DMS 273 treated with DMSO at 0.1 percent for 48 hours (cell line): ENCODE data around the gene C7orf33.

Experiments
- DNase-seq: peaks from one replicate; lab custom pipeline; 2025; lab: John Stamatoyannopoulos, UW

C7orf33 gene

GRCh38 chr7:148626828-148627227 lies 36.3 kb downstream of the C7orf33 start:
- no peak for DNase-seq

- DNase-seq = no peak
Measured at GRCh38 chr7:148628011-148628410, 37.4 kb downstream of the C7orf33 start.

GRCh38 chr7:148630078-148630477 lies 39.5 kb downstream of the C7orf33 start:
- no peak for DNase-seq

DNA sequence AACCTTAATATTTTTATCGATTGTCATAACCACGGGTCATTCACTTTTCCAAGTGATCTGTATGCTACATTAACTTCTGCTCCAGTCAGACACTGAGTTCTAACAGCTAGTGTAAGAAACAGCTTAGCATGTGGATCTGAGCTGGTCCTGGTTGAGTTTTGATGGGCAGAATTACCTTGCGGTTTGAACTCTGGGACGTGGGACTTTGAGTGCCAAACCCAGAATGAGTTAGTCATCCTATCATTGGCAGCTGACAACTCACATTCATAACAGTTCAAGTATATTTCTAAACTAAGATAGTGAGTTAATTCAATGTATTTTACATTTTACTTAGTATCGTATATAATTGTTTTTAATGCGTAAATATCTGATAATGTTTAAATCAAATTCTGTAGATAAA lies 43.2 kb downstream of the C7orf33 start:
- no peak for DNase-seq

GRCh38 chr7:148637094-148637493 lies 46.5 kb downstream of the C7orf33 start:
- no peak for DNase-seq

DNA sequence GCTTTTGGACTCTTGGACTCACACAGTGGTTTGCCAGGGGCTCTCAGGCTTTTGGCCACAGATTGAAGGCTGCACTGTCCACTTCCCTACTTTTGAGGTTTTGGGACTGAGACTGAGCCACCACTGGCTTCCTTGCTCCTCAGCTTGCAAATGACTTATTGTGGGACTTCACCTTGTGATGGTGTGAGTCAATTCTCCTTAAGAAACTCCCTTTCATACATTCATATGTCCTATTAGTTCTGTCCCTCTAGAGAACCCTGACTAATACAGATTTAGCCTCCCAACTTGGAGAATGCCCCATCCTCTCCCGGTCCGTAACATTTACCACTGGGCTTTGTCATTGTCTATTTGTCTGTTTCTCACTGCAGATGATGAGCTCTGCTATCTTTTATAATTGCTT lies 55.3 kb downstream of the C7orf33 start:
- DNase-seq = no peak

DNA sequence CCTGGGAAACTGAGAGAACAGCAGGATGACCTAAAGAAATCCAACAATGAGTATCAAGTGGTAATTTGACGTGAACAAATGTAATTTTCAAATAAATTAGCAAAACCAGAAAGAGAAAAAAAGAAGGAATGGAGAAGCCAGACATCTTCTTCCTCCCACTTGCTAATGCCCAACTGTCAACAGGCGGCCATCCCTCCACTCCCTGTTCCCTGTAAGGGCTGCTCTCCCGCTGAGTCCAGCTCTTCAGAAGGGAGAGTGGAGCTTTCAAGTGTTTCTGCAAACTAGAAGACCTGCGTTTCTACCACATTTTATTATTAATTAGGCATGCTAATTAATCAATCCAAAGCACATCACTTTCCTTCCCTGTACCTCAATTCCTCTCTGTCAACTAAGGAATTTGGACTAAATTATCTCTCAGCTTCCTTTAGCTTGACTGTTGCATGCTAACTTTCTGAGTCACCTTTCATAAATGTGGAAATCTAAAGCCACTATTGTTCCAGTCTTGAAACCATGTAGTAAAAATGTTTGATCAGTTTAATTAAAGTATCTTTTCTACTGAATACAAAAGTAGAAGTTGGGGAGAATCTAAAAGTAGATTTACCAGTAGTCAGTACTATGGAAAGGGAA lies 59.8 kb downstream of the C7orf33 start:
- no peak for DNase-seq

DNA sequence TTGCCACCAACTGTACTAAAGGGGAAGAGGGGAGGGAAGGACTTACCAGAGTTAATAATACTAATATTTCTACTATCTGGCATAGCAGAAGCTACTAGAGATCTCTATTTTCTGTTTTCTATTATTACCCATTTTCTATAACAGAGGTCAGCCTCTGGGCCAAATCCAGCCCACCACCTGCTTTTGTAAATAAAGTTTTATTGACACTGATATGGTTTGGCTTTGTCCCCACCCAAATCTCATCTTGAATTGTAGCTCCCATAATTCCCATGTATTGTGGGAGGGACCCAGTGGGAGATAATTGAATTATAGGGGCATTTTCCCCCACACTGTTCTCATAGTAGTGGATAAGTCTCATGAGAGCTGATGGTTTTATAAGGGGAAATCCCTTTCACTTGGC lies 62.2 kb downstream of the C7orf33 start:
- no peak for DNase-seq

DNA sequence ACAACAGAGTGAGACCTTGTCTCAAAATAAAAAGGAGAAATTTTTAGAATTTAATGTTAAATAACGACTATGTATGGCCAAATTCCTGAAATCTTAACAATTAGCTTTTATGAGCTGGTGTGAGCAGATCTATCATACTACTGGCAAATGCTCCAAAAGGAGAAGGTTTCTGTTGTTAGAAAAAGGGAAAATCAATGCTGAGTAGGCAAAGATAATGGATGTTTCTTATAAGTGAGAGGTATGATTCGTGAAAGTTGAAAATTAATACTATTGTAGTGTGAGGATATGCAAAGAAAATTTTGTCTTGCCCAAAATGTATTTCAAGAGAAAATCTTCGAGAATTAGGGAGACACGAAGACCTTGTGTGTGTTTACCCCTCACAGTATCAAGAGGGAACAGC lies 67.4 kb downstream of the C7orf33 start:
- no peak for DNase-seq

GRCh38 chr7:148661471-148661870 lies 70.9 kb downstream of the C7orf33 start:
- DNase-seq = no peak

- DNase-seq = no peak
Measured at GRCh38 chr7:148662646-148663045, 72.1 kb downstream of the C7orf33 start.

- DNase-seq = no peak
Measured at GRCh38 chr7:148664324-148664723, 73.8 kb downstream of the C7orf33 start.

GRCh38 chr7:148665221-148665620 lies 74.7 kb downstream of the C7orf33 start:
- no peak for DNase-seq
